HG02981 (cell line): ENCODE data around the gene CTTNBP2.

ENCODE experiments used
- ATAC-seq: cut with Tn5 transposase; IDR thresholded peaks from one replicate; pipeline ENCODE4 v1.9.1; 2021; ENCODE audit warnings: mild to moderate bottlenecking, moderate library complexity; ENCODE audit not compliant: unreplicated experiment

Gene CTTNBP2

GRCh38 chr7:117705630-117706029 lies 167.6 kb downstream of the CTTNBP2 start:
- no peak for ATAC-seq

DNA sequence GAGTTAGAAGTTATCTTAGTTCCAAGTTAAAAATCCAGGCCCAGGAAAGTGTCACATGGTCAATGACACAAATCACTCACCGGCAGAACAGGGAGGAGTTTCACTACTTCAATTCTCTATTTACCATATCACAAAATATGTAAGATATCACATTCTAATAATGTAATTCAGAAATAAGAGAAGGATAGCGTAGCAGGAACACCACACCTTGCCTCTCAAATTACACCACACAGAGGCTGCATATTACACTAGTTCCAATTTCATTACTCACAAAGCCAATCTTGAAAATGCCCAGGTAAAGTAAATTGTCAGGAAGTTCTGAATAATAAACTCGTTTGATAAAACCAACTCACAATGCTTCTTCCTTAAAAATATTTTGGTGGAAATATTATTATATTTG lies 169.2 kb downstream of the CTTNBP2 start:
- no peak for ATAC-seq

DNA sequence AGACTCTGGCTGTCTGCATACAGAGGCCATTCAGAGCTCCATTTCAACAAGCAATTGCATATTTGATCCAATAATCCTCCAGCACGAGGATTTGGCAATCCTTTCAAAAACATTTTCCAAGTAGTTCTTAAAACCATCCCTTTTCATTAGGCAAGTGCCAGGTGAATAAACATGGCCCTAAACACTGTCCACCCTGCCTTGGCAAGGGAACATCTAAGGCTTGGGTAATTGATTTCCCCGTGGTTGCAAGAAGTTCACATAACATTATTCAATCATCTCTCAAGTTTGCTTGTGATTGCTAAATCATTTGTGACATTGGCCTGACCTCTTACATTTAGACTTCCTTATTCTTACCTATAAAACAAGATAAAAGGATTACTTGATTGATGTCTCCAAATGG lies 175.2 kb downstream of the CTTNBP2 start:
- ATAC-seq, result no peak

DNA sequence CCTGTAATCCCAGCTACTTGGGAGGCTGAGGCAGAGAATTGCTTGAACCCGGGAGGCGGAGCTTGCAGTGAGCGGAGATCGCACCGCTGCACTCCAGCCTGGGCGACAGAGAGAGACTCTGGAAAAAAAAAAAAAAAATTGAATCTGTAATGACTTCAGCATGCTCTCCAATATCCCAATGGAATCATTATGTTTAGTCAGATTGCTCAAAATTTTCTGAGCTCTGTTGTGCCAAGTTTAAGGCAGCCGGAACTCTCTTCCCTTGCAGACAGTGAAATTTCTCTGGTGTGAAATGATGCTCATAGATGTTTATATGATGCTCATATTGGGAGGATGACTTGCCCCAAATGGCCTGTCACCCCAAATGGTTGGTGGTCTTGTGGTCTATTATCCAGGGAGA lies 180.9 kb downstream of the CTTNBP2 start:
- no peak for ATAC-seq

DNA sequence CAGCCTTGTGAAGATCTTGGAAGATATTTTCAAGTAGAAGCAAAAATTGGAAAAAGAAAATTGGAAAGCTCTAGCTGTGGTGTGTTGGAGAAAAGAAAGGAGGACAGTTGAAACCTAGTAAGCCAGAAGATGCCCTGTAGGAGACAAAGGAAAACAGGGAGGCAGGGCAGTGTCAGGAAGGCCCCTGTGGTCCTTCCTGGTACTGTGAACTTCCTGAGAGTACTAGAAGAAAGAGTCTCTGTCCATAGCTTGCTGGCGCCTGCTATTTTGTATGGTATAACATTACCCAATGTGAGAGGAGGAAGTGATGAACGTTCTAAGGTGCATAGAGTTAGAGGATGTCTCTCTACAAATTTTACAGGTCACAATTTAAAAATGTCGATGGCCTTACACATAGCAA lies 183.1 kb downstream of the CTTNBP2 start:
- ATAC-seq, result no peak

GRCh38 chr7:117689406-117689805 lies 183.8 kb downstream of the CTTNBP2 start:
- ATAC-seq, result no peak

- ATAC-seq, result no peak
Measured at GRCh38 chr7:117688126-117688525, 185.1 kb downstream of the CTTNBP2 start.

GRCh38 chr7:117686311-117686935 lies 186.8 kb downstream of the CTTNBP2 start:
- ATAC-seq, result no peak

DNA sequence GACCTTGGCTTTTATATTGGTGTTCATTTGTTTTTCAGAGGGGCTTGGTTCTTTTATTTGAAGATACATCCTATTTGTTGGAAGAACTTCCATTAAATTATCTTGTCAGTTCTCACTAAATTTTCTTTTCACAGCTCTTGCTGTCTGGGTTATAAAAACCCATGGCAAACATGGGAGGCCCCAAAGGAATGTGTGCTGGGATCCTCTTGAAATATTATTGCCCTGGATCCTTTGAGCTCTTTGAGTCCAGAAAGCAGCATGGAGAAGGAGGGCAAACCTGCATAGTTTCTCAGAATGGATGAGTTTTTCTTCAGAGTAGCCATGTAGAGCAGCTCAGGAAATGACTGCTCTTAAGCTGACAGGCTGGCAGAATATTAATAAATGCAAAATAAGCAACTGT lies 187.4 kb downstream of the CTTNBP2 start:
- no peak for ATAC-seq

GRCh38 chr7:117683430-117684175 lies 189.6 kb downstream of the CTTNBP2 start:
- no peak for ATAC-seq

DNA sequence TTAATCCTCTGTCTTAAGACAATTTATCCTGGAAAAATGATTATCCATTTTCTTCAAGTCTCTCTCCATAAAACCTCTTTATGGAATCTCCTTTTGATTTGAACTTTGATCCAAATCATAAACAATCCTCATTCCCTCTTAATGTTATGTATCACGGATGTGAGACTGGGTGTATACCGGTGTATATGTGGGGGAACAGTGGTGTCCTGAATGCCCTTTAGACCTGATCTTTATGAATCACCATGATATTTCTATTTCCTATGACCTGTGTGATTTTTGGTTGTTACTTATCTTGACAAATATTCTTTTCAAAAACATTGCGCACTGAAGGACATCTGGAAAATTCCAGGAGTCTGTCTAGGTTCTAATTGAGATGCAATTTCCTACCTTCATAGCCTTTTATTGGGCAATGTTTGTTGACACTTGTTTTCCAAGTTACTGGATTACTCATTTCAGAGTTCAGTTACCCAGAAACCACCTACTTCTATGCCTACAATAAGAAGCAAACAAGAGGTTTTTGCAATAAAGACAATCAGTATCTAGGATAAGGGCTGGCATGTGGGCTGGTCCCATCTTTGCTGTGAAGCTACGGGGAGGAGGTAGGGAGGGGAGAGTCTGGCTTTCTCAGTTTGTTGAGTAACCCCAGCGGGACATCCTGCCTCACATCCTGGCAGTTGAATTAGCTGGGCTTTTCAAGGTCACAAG lies 190.4 kb downstream of the CTTNBP2 start:
- no peak for ATAC-seq

- no peak for ATAC-seq
Measured at GRCh38 chr7:117679120-117679519, 194.1 kb downstream of the CTTNBP2 start.

DNA sequence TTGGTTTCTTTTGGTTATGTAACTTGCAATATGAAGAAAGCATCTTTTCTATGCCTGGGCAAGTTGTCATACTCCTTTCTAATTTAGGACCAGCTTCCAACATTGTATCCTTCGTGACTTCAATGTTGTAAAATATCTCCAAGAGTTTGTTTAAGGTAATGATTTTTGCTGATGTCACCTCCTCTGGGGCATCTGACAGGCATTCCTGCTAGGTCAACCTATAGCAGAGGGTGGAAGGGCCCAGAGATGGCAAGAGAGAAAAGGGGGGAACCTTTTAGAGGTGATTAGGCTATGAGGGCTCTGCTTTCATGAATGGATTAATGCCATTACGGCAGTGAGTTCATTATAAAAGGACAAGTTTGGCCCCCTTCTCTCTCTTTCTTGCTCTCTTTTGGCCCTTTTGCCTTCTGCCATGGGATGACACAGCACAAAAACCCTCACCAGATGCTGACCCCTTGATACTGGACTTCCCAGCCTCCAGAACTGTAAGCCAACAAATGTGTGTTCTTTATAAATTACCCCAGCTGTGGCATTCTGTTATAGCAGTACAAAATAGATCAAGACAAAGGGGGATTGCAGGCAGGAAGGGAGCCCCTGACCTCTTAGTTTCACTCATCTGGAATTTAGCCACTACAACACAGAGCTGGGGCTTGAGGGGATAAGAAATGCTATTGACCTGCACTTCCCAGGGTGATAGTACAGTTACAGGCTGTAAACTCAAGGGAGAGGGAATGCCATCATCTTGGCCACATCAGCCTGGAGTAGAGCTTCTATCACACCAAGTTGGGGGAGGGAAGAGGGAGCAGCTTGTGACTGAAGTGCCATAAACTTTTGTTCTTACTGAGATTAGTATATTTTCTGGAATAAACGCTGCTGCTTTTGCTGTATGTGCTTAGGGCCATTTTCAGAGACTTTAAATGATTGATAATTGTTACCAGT lies 197.5 kb downstream of the CTTNBP2 start:
- ATAC-seq, result no peak

DNA sequence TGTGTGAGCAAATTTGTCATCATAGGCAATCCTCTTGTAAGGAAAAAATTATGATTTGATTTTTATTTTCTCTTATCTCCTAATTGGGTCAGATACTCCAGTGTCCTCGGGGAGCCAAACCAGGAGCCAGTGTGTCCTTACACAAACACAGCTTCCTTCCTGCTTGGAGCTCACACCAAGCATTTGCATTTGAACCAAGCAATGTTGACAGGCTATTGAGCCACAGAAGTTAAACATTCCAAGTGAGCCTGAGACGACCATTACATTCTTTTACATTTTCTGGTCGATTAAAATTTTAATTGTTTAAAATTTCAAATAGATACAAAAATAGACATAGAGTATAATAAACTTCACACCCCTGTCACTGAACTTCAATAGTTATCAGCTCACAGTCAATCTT lies 198.6 kb downstream of the CTTNBP2 start:
- ATAC-seq, result no peak

GRCh38 chr7:117673839-117674238 lies 199.4 kb downstream of the CTTNBP2 start:
- no peak for ATAC-seq

DNA sequence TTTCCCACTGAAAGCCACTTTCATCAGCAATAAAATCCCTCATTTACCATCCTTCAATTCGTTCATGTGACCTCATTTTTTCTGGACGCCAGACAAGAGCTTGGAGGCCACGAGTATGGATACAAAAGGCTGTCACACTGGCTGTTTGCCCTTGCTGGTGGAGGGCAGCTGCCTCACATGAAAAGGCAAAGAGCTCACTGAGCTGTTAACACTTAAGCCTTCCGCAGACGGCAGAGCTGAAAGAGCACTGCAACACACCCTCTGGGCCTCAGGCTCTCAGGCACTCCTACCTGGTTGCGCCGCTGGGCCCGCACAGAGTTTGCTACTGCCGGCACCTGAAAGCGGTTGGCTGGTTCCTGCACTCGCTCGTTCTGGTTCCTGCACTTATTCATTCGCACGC lies 199.9 kb downstream of the CTTNBP2 start:
- no peak for ATAC-seq

DNA sequence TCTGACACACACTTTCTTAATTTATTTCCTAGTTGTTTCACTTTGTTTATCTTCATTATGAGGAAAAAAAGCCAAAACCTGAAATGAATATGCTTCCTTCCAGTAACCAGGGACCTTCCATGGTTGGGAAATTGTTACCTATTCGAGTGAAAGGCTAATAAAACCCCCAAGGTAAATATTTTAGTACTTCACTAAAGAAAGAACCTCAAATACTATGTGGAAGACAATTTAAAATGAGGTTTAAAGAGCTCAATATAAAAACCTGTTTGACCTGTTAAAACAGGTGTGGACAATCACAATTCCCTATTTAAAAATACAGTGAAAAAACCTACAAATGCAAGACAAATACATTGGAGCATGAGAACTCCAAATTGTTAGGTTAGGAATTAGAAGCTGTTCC lies 200.8 kb downstream of the CTTNBP2 start:
- no peak for ATAC-seq

DNA sequence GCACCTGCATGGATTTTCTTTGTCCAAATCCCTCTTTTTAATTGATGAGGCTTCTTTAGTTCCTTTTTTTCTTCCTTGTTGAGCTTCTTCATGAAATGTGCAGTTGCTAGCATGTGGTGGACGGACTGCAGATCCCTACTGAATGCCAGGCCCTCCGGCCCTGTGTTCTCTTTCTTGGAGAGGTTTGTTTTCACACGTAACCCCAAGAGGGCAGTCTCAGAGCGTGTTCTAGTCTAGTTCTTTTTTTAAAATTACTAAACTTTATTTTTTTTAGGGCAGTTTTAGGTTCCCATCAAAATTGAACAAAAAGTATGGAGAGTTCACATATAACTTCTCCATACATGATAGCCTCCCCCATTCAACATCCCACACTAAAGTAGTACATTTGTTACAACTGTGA lies 203.4 kb downstream of the CTTNBP2 start:
- ATAC-seq, result no peak

GRCh38 chr7:117667456-117667855 lies 205.8 kb downstream of the CTTNBP2 start:
- ATAC-seq, result no peak

GRCh38 chr7:117666689-117667088 lies 206.6 kb downstream of the CTTNBP2 start:
- ATAC-seq, result no peak

DNA sequence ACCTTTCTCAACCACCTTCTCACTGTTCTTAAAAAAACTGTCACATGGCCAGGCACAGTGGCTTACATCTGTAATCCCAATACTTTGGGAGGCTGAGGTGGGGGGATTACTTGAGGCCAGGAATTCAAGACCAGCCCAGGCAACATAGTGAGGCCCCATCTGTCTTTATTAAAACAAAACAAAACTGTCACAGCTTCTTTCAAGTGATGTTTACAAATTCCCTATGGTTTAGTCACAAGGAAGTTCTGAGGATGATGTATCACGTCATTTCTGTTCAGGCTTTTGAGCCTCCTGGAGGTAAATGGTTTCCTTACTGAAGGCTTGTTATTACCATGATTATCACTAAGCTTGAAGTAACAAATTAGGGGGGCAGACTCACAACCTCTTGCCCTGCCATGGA lies 207.2 kb downstream of the CTTNBP2 start:
- ATAC-seq, result no peak
